ENCODE results near the gene B4GALNT1. TPM values are rescaled to one million over a fixed set of nuclear protein-coding genes. Genes with fewer than 3 reads are reported as not detected.
A peak's percentile ranks its signal among the peaks of the same experiment; 100 is the strongest.

Gene B4GALNT1
- total and polyA plus RNA-seq, 9 of the 15 experiments (the other 6 are each of a cell fraction or from before 2014, with no cell fraction given) = 1.0 to 32.2 (median 9.8) TPM

- Histone ChIP-seq H2AFZ (ENCODE audit: low read depth, low read length) (peak overlapping the region; percentile 90), H3K4me3 (peak overlapping the region; percentile 65; the same call in 1 of the 2 replicates), H4K20me1 (replicated peaks; ENCODE audit: control insufficient read depth, insufficient read depth, low read length) (no peaks in the 10 kb centered on the region), H3K27me3 (ENCODE audit: control insufficient read depth in 2 of 2, insufficient read depth in 2 of 2, low read length in 2 of 2) (no peaks in the 10 kb centered on the region), H3K9ac (ENCODE audit: insufficient read depth in 1 of 2, low read depth in 2 of 2, low read length in 2 of 2) (peak overlapping the region; percentile 69 to 91; a peak in 3 of 4 replicates), H3K27ac (ENCODE audit: extremely low read depth, low read depth, low read length) (peak overlapping the region; percentile 72; the same call in 2 of the 3 replicates), H3K79me2 (ENCODE audit: control insufficient read depth, insufficient read depth, low read length) (peaks cover 2% of the 10 kb centered on the region; the same call in 2 of the 3 replicates), H3K36me3 (ENCODE audit: control insufficient read depth, insufficient read depth, low read length) (peaks cover 7% of the 10 kb centered on the region; the same call in 2 of the 3 replicates), H3K9me1 (ENCODE audit: control insufficient read depth, insufficient read depth, low read length) (peaks cover 4% of the 10 kb centered on the region), H3K4me2 (ENCODE audit: insufficient read depth, low read length) (peak overlapping the region; percentile 68), H3K4me1 (replicated peaks in 1 of 2; ENCODE audit: control insufficient read depth in 2 of 2, insufficient read depth in 2 of 2, low read length in 2 of 2) (peaks cover 54 to 62% of the 10 kb centered on the region in 2 experiments), H3K9me3 (replicated peaks; ENCODE audit: control insufficient read depth, insufficient read depth, low read depth, low read length) (no peaks in the 10 kb centered on the region)
- intact Hi-C loops (cut with micrococcal nuclease) = no loop called here
- CTCF ChIA-PET (ENCODE audit: low intra/inter-chr PET ratio) = no interaction called here
- in situ Hi-C loops (cut with MboI) = no loop called here
- WGBS (ENCODE audit: insufficient coverage, low coverage, missing lambda C conversion rate) = 70% methylated on average over 19 of the region's 29 CpGs
- ATAC-seq = no peak
- DNase-seq (ENCODE audit: extremely low read depth in 1 of 4, low spot score in 3 of 4) = no peak
- POLR2A ChIA-PET = interaction anchor here (0.6 to 1.2 kb wide), 5 partner anchors 10 to 95 kb away, joined by 3 to 4 read pairs (median 3); partner anchors contain the start of gene DDIT3
- FAIRE-seq = no peak
- peak; percentile 58 for TF ChIP-seq NFIC (IDR thresholded peaks at IDR 0.05)
- TF ChIP-seq FOXJ3 (CRISPR knock-in tag; IDR thresholded peaks at IDR 0.05) = no peak
- TF ChIP-seq TBL1XR1 (IDR thresholded peaks at IDR 0.05; ENCODE audit: low read length in 2 of 2) = no peak
- TF ChIP-seq BRF1 (IDR thresholded peaks at IDR 0.05; ENCODE audit: borderline replicate concordance, extremely low read depth, insufficient read length) = no peak
- BruUV-seq (replicated peaks) = no TSS peak
Observed at GRCh38 chr12:57610554-57611107, 22.4 kb downstream of the B4GALNT1 start.
